ENCODE results near the gene RAB8B. TPM values are rescaled to one million over a fixed set of nuclear protein-coding genes. Genes with fewer than 3 reads are reported as not detected.
A peak's percentile ranks its signal among the peaks of the same experiment; 100 is the strongest.

RAB8B gene
- total RNA-seq, 4 donors from 2014 or later: 47.6 to 179 (median 67.1) TPM

- intact Hi-C loops (cut with DNase I; ENCODE audit: low total_unique reads): no loop called here
- no peak for DNase-seq
- Histone ChIP-seq H3K27me3 (no peaks in the 10 kb centered on the region), H3K4me3 (peak overlapping the region; percentile 80 to 97), H3K27ac (peak overlapping the region; percentile 88 to 96), H3K36me3 (no peaks in the 10 kb centered on the region), H3K9me3 (no peaks in the 10 kb centered on the region), H3K4me1 (peaks cover 0 to 5% of the 10 kb centered on the region in 2 donors)
- TF ChIP-seq POLR2A (IDR thresholded peaks at IDR 0.05) (no peak), CTCF (IDR thresholded peaks at IDR 0.05) (no peak)
These were observed 749 bp downstream of the RAB8B start for GRCh38 chr15:63189941-63190768.

- no peak for DNase-seq
- no peaks in the 10 kb centered on the region for H3K27me3 ChIP-seq
- H3K4me3 ChIP-seq: peak overlapping the region; percentile 80 to 97
- H3K9me3 ChIP-seq: no peaks in the 10 kb centered on the region
- H3K4me1 ChIP-seq: peaks cover 0 to 5% of the 10 kb centered on the region in 2 donors
- no peak for TF ChIP-seq CTCF (IDR thresholded peaks at IDR 0.05)
- TF ChIP-seq POLR2A (IDR thresholded peaks at IDR 0.05): no peak
- no peaks in the 10 kb centered on the region for H3K36me3 ChIP-seq
- H3K27ac ChIP-seq: peak overlapping the region; percentile 88 to 96
- intact Hi-C loops (cut with DNase I; ENCODE audit: low total_unique reads): no loop called here
These were observed 1.6 kb downstream of the RAB8B start for GRCh38 chr15:63190769-63191649.

- no peaks in the 10 kb centered on the region for H3K9me3 ChIP-seq
- TF ChIP-seq POLR2A (IDR thresholded peaks at IDR 0.05) (no peak), CTCF (IDR thresholded peaks at IDR 0.05) (no peak)
- DNase-seq: no peak
- no peak overlapping the region for H3K4me3 ChIP-seq
- H3K27me3 ChIP-seq: no peaks in the 10 kb centered on the region
- peaks cover 0 to 5% of the 10 kb centered on the region in 2 donors for H3K4me1 ChIP-seq
- H3K27ac ChIP-seq: peak overlapping the region in 1 of 2 donors; percentile 96
- no peaks in the 10 kb centered on the region for H3K36me3 ChIP-seq
- intact Hi-C loops (cut with DNase I; ENCODE audit: low total_unique reads): no loop called here
These were observed 2.7 kb downstream of the RAB8B start for GRCh38 chr15:63191895-63192618.

GRCh38 chr15:63192619-63193206 lies 3.3 kb downstream of the RAB8B start:
- no peak overlapping the region for H3K4me3 ChIP-seq
- no peaks in the 10 kb centered on the region for H3K27me3 ChIP-seq
- H3K36me3 ChIP-seq: no peaks in the 10 kb centered on the region
- TF ChIP-seq CTCF (IDR thresholded peaks at IDR 0.05) (no peak), POLR2A (IDR thresholded peaks at IDR 0.05) (no peak)
- H3K9me3 ChIP-seq: no peaks in the 10 kb centered on the region
- peaks cover 0 to 5% of the 10 kb centered on the region in 2 donors for H3K4me1 ChIP-seq
- intact Hi-C loops (cut with DNase I; ENCODE audit: low total_unique reads): no loop called here
- H3K27ac ChIP-seq: no peak overlapping the region
- DNase-seq: no peak
